GM18907 (cell line): ENCODE data around the gene HOXC9.

Source experiments
- ATAC-seq: cut with Tn5 transposase; IDR thresholded peaks from one replicate; pipeline ENCODE4 v1.9.1; 2021; ENCODE audit warnings: mild to moderate bottlenecking, moderate library complexity; ENCODE audit not compliant: unreplicated experiment

HOXC9 gene

GRCh38 chr12:53998900-53999236 lies 1.1 kb upstream of the HOXC9 start:
- no peak for ATAC-seq

GRCh38 chr12:53999559-54000115 lies 324 bp upstream of the HOXC9 start:
- no peak for ATAC-seq

GRCh38 chr12:54001283-54002187 lies 1.6 kb downstream of the HOXC9 start:
- ATAC-seq: no peak

GRCh38 chr12:54002278-54002914 lies 2.4 kb downstream of the HOXC9 start:
- ATAC-seq: no peak

GRCh38 chr12:54002915-54003389 lies 3.0 kb downstream of the HOXC9 start:
- ATAC-seq: no peak

- ATAC-seq: no peak
Measured at GRCh38 chr12:54003625-54004024, 3.7 kb downstream of the HOXC9 start.

GRCh38 chr12:54004063-54004840 lies 4.3 kb downstream of the HOXC9 start:
- ATAC-seq: no peak

- no peak for ATAC-seq
Measured at GRCh38 chr12:54004841-54005530, 5.0 kb downstream of the HOXC9 start.

- no peak for ATAC-seq
Measured at GRCh38 chr12:54005531-54005852, 5.5 kb downstream of the HOXC9 start.

GRCh38 chr12:54005853-54006558 lies 6.0 kb downstream of the HOXC9 start:
- ATAC-seq: no peak

- no peak for ATAC-seq
Measured at GRCh38 chr12:54006559-54007220, 6.7 kb downstream of the HOXC9 start.

- no peak for ATAC-seq
Measured at GRCh38 chr12:54007538-54008259, 7.7 kb downstream of the HOXC9 start.

- ATAC-seq: no peak
Measured at GRCh38 chr12:54008260-54008552, 8.2 kb downstream of the HOXC9 start.

GRCh38 chr12:54009171-54010052 lies 9.5 kb downstream of the HOXC9 start:
- ATAC-seq: no peak

GRCh38 chr12:54010053-54010971 lies 10.4 kb downstream of the HOXC9 start:
- no peak for ATAC-seq

GRCh38 chr12:54010972-54011664 lies 11.2 kb downstream of the HOXC9 start:
- no peak for ATAC-seq
